Omental fat pad (tissue), 4 donors: ENCODE results near the gene DNAH10. TPM values are rescaled to one million over a fixed set of nuclear protein-coding genes. Genes with fewer than 3 reads are reported as not detected.

Source experiments
- ATAC-seq: fragments of 150-250 bp; one replicate; pipeline ENCODE4 v1.9.1; 2016; ENCODE audit warnings: mild to moderate bottlenecking, moderate library complexity; ENCODE audit not compliant: low FRiP score
- DNase-seq: peaks from one replicate; pipeline ENCODE4 v3.0.0-alpha.2; 2019; ENCODE audit warnings: low spot score
- CTCF ChIP-seq, 3 donors: fragments of 450-650 bp; IDR thresholded peaks; one replicate each; pipeline ENCODE4 v1.5.1; 2016 to 2017; ENCODE audit warnings: antibody characterized with exemption in 3 of 3, mild to moderate bottlenecking in 3 of 3, moderate library complexity in 2 of 3
- total RNA-seq, 4 donors: library from RNA; depleted of rRNA; stranded (reverse); fragments of >200 nt; gene quantifications; one replicate each; pipeline ENCODE4 v1.1.0, GENCODE V29; 2016

DNAH10 gene
- total RNA-seq, 4 donors from 2014 or later = 0.06 to 2.3 (median 0.48) TPM; not detected in 1

- no peak for TF ChIP-seq CTCF (IDR thresholded peaks at IDR 0.05)
- ATAC-seq (no peak), DNase-seq (no peak)
These were observed 124.2 kb downstream of the DNAH10 start for GRCh38 chr12:123886258-123886657.

GRCh38 chr12:123886931-123887582 lies 125.0 kb downstream of the DNAH10 start:
- DNase-seq = no peak
- no peak for ATAC-seq
- TF ChIP-seq CTCF (IDR thresholded peaks at IDR 0.05) = no peak

DNA sequence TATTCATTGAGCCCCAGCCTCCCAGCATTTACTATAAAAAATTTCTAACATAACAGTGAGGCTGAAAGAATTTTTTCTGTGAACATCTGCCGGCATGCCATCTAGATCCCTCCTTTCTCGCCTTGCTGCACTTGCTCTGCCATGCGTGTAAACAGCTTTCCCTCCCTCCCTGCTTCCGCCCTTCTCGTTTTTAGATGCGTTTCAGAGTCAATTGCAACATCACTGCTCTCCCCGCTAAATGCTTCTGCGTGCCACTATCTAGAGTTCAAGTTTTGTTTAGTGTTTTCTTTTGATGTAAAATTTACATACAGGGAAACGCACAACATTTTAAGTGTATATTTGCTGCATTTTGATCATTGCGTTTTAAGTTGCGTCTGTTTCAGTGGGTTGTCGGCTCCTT lies 126.9 kb downstream of the DNAH10 start:
- no peak for ATAC-seq
- DNase-seq = no peak
- no peak for TF ChIP-seq CTCF (IDR thresholded peaks at IDR 0.05)

- ATAC-seq (no peak), DNase-seq (no peak)
- no peak for TF ChIP-seq CTCF (IDR thresholded peaks at IDR 0.05)
These were observed 127.9 kb downstream of the DNAH10 start for GRCh38 chr12:123889848-123890535.

DNA sequence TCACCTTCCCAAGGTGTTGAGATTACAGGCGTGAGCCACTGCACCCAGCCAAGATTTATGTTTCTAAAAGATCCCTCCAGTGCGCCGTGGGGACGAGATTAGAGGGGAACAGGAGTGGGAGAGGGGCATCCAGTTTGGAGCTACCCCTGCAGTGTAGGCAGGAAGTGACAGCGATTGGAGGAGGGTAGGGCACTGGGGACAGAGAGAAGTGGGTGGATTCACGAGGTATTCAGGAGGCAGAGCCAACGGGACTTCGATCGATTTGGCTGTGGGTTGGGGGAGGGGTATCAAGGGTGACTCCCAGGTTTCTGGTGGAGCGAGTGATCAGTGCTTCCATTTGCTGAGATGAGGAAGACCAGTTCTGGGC lies 128.4 kb downstream of the DNAH10 start:
- DNase-seq (no peak), ATAC-seq (no peak)
- no peak for TF ChIP-seq CTCF (IDR thresholded peaks at IDR 0.05)

DNA sequence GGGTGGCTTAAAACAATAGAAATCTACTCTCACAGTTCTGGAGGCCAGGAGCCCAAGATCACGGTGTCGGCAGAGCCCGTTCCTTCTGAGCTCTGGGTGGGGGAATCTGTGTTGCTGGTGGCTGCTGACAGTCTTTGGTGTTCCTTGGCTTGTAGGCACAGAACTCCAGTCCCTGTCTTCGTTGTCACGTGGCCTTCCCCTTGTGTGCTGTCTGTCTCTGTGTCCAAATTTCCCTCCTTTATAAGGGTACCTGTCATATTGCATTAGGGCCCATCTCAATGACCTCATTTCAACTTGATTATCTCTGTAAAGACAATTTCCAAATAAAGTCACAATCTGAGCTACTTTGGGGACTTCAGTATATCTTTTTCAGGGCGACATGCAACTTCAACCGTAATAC lies 128.9 kb downstream of the DNAH10 start:
- DNase-seq = no peak
- no peak for ATAC-seq
- no peak for TF ChIP-seq CTCF (IDR thresholded peaks at IDR 0.05)
